ENCODE data around the gene KRTAP24-1. TPM values are rescaled to one million over a fixed set of nuclear protein-coding genes. Genes with fewer than 3 reads are reported as not detected.

KRTAP24-1 gene
- total and polyA plus RNA-seq, 2 of the 4 experiments (the other 2 are of a cell fraction), result not detected

GRCh38 chr21:30306884-30307283 is 24.1 kb upstream of the KRTAP24-1 start:
- Histone ChIP-seq H3K4me3 (ENCODE audit: insufficient read depth, low read depth, low read length) (no peak overlapping the region), H3K79me1 (ENCODE audit: low read depth in 1 of 2, low read length in 2 of 2) (no peaks in the 10 kb centered on the region), H3K4me2 (ENCODE audit: low read depth, low read length) (no peak overlapping the region), H3K56ac (ENCODE audit: extremely low read depth, insufficient read depth, low read length) (no peak overlapping the region), H2BK120ac (ENCODE audit: low read depth, low read length) (no peak overlapping the region), H3K23ac (ENCODE audit: low read depth, low read length) (no peak overlapping the region), H3K9ac (ENCODE audit: low read depth, low read length) (no peak overlapping the region), H3K4me1 (ENCODE audit: control insufficient read depth, insufficient read depth, low read length) (no peaks in the 10 kb centered on the region), H3K9me3 (ENCODE audit: control insufficient read depth, insufficient read depth, low read length) (peaks cover 4% of the 10 kb centered on the region; the same call in 1 of the 2 replicates), H4K5ac (ENCODE audit: low read depth, low read length) (no peak overlapping the region), H2BK15ac (ENCODE audit: low read depth, low read length) (no peak overlapping the region), H2BK20ac (ENCODE audit: low read depth, low read length) (no peak overlapping the region), H3K18ac (ENCODE audit: low read depth, low read length) (no peak overlapping the region), H3K27ac (ENCODE audit: insufficient read depth, low read length) (no peak overlapping the region), H4K20me1 (ENCODE audit: insufficient read depth, low read length) (no peaks in the 10 kb centered on the region), H2AK5ac (ENCODE audit: low read depth, low read length) (no peak overlapping the region), H3K4ac (ENCODE audit: low read depth, low read length) (no peak overlapping the region), H3K36me3 (ENCODE audit: control insufficient read depth, insufficient read depth, low read length) (no peaks in the 10 kb centered on the region), H4K91ac (ENCODE audit: insufficient read depth, low read depth, low read length) (no peak overlapping the region), H3K9me1 (ENCODE audit: insufficient read depth, low read length) (no peaks in the 10 kb centered on the region), H2AK9ac (replicated peaks; ENCODE audit: low read depth, low read length, poor library complexity) (no peak overlapping the region), H3K14ac (replicated peaks; ENCODE audit: low read depth, low read length) (no peak overlapping the region), H3K27me3 (ENCODE audit: control insufficient read depth, insufficient read depth, low read length) (no peaks in the 10 kb centered on the region), H2BK5ac (ENCODE audit: low read depth, low read length, poor library complexity, severe bottlenecking) (no peak overlapping the region), H4K8ac (ENCODE audit: low read depth in 2 of 2, low read length in 2 of 2) (no peak overlapping the region), H2AFZ (replicated peaks; ENCODE audit: low read length, poor library complexity) (no peak overlapping the region)
- ChIA-PET CTCF (no interaction called here), POLR2A (ENCODE audit: unreplicated experiment) (no interaction called here)
- intact Hi-C loops (cut with micrococcal nuclease) (no loop called here), in situ Hi-C loops (cut with MboI; ENCODE audit: low sequenced_read_pairs) (no loop called here), dilution Hi-C loops (cut with HindIII; ENCODE audit: low sequenced_read_pairs, unreplicated experiment) (no loop called here)
- ATAC-seq (ENCODE audit: low read depth), result no peak
- no TSS peak for BruUV-seq (replicated peaks)
- DNase-seq, result no peak
- WGBS, 2 experiments (ENCODE audit: extremely low coverage in 2 of 2, insufficient read length in 1 of 2), result no CpG with 5 or more reads among the region's 2 CpGs
- TF ChIP-seq FOS (IDR thresholded peaks at IDR 0.05; ENCODE audit: low read depth, low read length) (no peak), CTCF (conservative IDR thresholded peaks at IDR 0.05; ENCODE audit: low read depth, low read length) (no peak), BHLHE40 (IDR thresholded peaks at IDR 0.05; ENCODE audit: low read depth, low read length) (no peak), POLR2A (IDR thresholded peaks at IDR 0.05; ENCODE audit: low read depth, low read length) (no peak), ELK1 (IDR thresholded peaks at IDR 0.05; ENCODE audit: borderline replicate concordance, low read depth, low read length) (no peak), CEBPB (IDR thresholded peaks at IDR 0.05; ENCODE audit: low read depth, low read length) (no peak), RAD21 (IDR thresholded peaks at IDR 0.05; ENCODE audit: low read length) (no peak), CHD1 (IDR thresholded peaks at IDR 0.05; ENCODE audit: low read depth, low read length) (no peak), RCOR1 (IDR thresholded peaks at IDR 0.05; ENCODE audit: insufficient replicate concordance, low read length) (no peak), MAZ (IDR thresholded peaks at IDR 0.05; ENCODE audit: borderline replicate concordance, low read depth, low read length) (no peak), USF2 (IDR thresholded peaks at IDR 0.05; ENCODE audit: low read depth, low read length) (no peak), MAFK (IDR thresholded peaks at IDR 0.05; ENCODE audit: low read depth, low read length) (no peak), SMC3 (IDR thresholded peaks at IDR 0.05; ENCODE audit: low read depth, low read length) (no peak), MXI1 (IDR thresholded peaks at IDR 0.05; ENCODE audit: borderline replicate concordance, low read depth, low read length) (no peak), RFX5 (IDR thresholded peaks at IDR 0.05; ENCODE audit: low read depth, low read length) (no peak), NFE2L2 (IDR thresholded peaks at IDR 0.05; ENCODE audit: low read depth, low read length) (no peak)
